HepG2 (cell line): ENCODE results near the gene IRF4. TPM values are rescaled to one million over a fixed set of nuclear protein-coding genes. Genes with fewer than 3 reads are reported as not detected.

Source experiments
- ATAC-seq: fragments of 200-7000 bp; cut with Tn5 transposase; 3 replicates; pipeline ENCODE4 v1.9.1; 2020; ENCODE audit warnings: mild to moderate bottlenecking, moderate library complexity
- BruUV-seq: library from RNA; stranded (reverse); fragments of 400-500 nt; replicated peaks from 2 replicates; lab custom pipeline; 2021; lab: Mats Ljungman, UMichigan
- CTCF ChIA-PET: fragments of 300-600 bp; formaldehyde crosslinking; extraction: SDS; loops from one replicate; lab custom pipeline; 2021; ENCODE audit warnings: low total read pairs, inconsistent platforms, low intra/inter-chr PET ratio; lab: Yijun Ruan, JAX
- POLR2A ChIA-PET: fragments of 350-600 bp; sonication (Branson Sonifier 250); formaldehyde crosslinking; loops from one replicate; lab custom pipeline; 2020; ENCODE audit warnings: antibody characterized with exemption, inconsistent platforms; lab: Yijun Ruan, JAX
- DNase-seq: peaks from one replicate; pipeline ENCODE4 v3.0.0-alpha.2; 2015; ENCODE audit warnings: low spot score
- FAIRE-seq: peaks from 3 replicates; lab custom pipeline; 2011; peaks lifted over from hg19 to GRCh38; lab: Jason Lieb, UNC
- H2AFZ ChIP-seq: one replicate; pipeline ENCODE4 v1.6.1; 2011; ENCODE audit warnings: low read length, inconsistent platforms
- H3K27ac ChIP-seq: fragments of 300-600 bp; 3 replicates; pipeline ENCODE4 v1.8.0; 2011; ENCODE audit warnings: mixed run types, mild to moderate bottlenecking, mixed read lengths, low read length, inconsistent platforms; ENCODE audit not compliant: insufficient read depth; ENCODE audit errors: extremely low read length
- H3K27me3 ChIP-seq, 2 experiments: fragments of 200-600 bp in 1 of 2; 2 replicates in 1 of 2; 3 replicates in 1 of 2; pipeline versions ENCODE4 v1.6.0 to v1.8.0; 2011; ENCODE audit warnings: low read length in 2 of 2, mild to moderate bottlenecking in 2 of 2, moderate library complexity in 2 of 2, inconsistent platforms in 1 of 2; ENCODE audit not compliant: insufficient read depth in 2 of 2, control insufficient read depth in 1 of 2
- H3K36me3 ChIP-seq, 2 experiments: fragments of 200-600 bp in 1 of 2; replicated peaks in 1 of 2; 2 replicates in 1 of 2; 3 replicates in 1 of 2; pipeline versions ENCODE4 v1.5.1 to v1.8.0; 2011; ENCODE audit warnings: low read length in 2 of 2, inconsistent platforms in 1 of 2; ENCODE audit not compliant: insufficient read depth in 2 of 2, control insufficient read depth in 1 of 2
- H3K4me1 ChIP-seq: 2 replicates; pipeline ENCODE4 v1.5.1; 2012; ENCODE audit warnings: low read length, inconsistent platforms; ENCODE audit not compliant: insufficient read depth
- H3K4me2 ChIP-seq: 2 replicates; pipeline ENCODE4 v1.6.0; 2011; ENCODE audit warnings: low read depth, low read length, inconsistent platforms
- H3K4me3 ChIP-seq, 3 experiments: fragments of 200-600 bp in 1 of 3; sonication (generic), shearing (Covaris generic) in 1 of 3; replicated peaks in 1 of 3; 2 replicates each; pipeline ENCODE4 v1.5.1; 2011 to 2016; ENCODE audit warnings: low read length in 3 of 3, inconsistent platforms in 2 of 3, low read depth in 2 of 3, mild to moderate bottlenecking in 2 of 3, control low read depth in 1 of 3, mixed read lengths in 1 of 3; ENCODE audit not compliant: insufficient read depth in 1 of 3
- H3K79me2 ChIP-seq: one replicate; pipeline ENCODE4 v1.6.1; 2011; ENCODE audit warnings: low read length, inconsistent platforms; ENCODE audit not compliant: insufficient read depth
- H3K9ac ChIP-seq: 2 replicates; pipeline ENCODE4 v1.6.0; 2011; ENCODE audit warnings: mild to moderate bottlenecking, low read depth, low read length, inconsistent platforms; ENCODE audit not compliant: insufficient read depth
- H3K9me3 ChIP-seq: 2 replicates; pipeline ENCODE4 v1.5.1; 2012; ENCODE audit warnings: mild to moderate bottlenecking, low read length
- H4K20me1 ChIP-seq: 2 replicates; pipeline ENCODE4 v1.6.0; 2011; ENCODE audit warnings: inconsistent platforms, mild to moderate bottlenecking, low read length, moderate library complexity; ENCODE audit not compliant: insufficient read depth
- ARID4A ChIP-seq: sonication (generic); formaldehyde crosslinking; IDR thresholded peaks from 2 replicates; pipeline ENCODE4 v1.5.0; 2020; ENCODE audit warnings: mild to moderate bottlenecking, missing genetic modification reagents, borderline replicate concordance
- EED ChIP-seq: sonication (generic); formaldehyde crosslinking; IDR thresholded peaks from 2 replicates; pipeline ENCODE4 v1.5.0; 2020; ENCODE audit warnings: mild to moderate bottlenecking, missing genetic modification reagents
- FOXC1 ChIP-seq: sonication (generic); formaldehyde crosslinking; IDR thresholded peaks from 2 replicates; pipeline ENCODE4 v1.8.0; 2022; ENCODE audit warnings: mild to moderate bottlenecking, missing genetic modification reagents, borderline replicate concordance
- GLI4 ChIP-seq: sonication (generic); formaldehyde crosslinking; IDR thresholded peaks from 2 replicates; pipeline ENCODE4 v1.5.1; 2020; ENCODE audit warnings: missing genetic modification reagents, mild to moderate bottlenecking, moderate library complexity, borderline replicate concordance
- HMG20B ChIP-seq: conservative IDR thresholded peaks from 2 replicates; pipeline ENCODE4 v1.6.1; 2016; ENCODE audit warnings: missing genetic modification reagents, missing compliant biosample characterization
- THYN1 ChIP-seq: sonication (generic); formaldehyde crosslinking; IDR thresholded peaks from 2 replicates; pipeline ENCODE4 v1.8.1; 2023; ENCODE audit warnings: low read depth, mild to moderate bottlenecking, moderate library complexity, missing genetic modification reagents, borderline replicate concordance
- ZBTB46 ChIP-seq: sonication (generic); formaldehyde crosslinking; IDR thresholded peaks from 2 replicates; pipeline ENCODE4 v1.4.0; 2020; ENCODE audit warnings: mild to moderate bottlenecking, missing genetic modification reagents, borderline replicate concordance
- WGBS: methylation state at CpG from one replicate; pipeline ENCODE4 v1.1.6; 2017; ENCODE audit warnings: low lambda C conversion rate; 5-methylcytosine and 5-hydroxymethylcytosine counted together
- in situ Hi-C: cut with HindIII; loops from 2 replicates; pipeline ENCODE4 v1.10.0; 2017; ENCODE audit warnings: low pct_unique_long_range_greater_than_20kb; ENCODE audit not compliant: extremely low pct_ligation_motif_present
- intact Hi-C: fragments of 100-400 bp; cut with micrococcal nuclease; formaldehyde crosslinking; loops from one replicate; pipeline ENCODE4 v1.10.0; 2022; ENCODE audit not compliant: unreplicated experiment
- polyA plus RNA-seq, 8 experiments: library from polyadenylated mRNA; depleted of rRNA in 3 of 8; stranded (reverse) in 7 of 8; unstranded in 1 of 8; fragments of >200 nt; fragmentation: Illumina TruSeq in 4 of 8; extraction: Trizol in 4 of 8; gene quantifications; 2 replicates each; pipeline versions ENCODE4 v1.2.1 to v1.2.3, GENCODE V29; 2011 to 2016; ENCODE audit warnings: low read depth in 4 of 8, missing spikeins in 1 of 8, mixed read lengths in 1 of 8; ENCODE audit not compliant: insufficient read depth in 1 of 8
- total RNA-seq, 5 experiments: library from RNA; depleted of rRNA; stranded (reverse); fragments of >200 nt; fragmentation: Illumina TruSeq; extraction: Trizol; gene quantifications; 2 replicates each; pipeline ENCODE4 v1.2.3, GENCODE V29; 2016; ENCODE audit warnings: low read depth in 1 of 5

IRF4 gene
- total and polyA plus RNA-seq, 2 of the 13 experiments (the other 11 are each of a cell fraction or from before 2014, with no cell fraction given), result 0.07 to 0.09 TPM

DNA sequence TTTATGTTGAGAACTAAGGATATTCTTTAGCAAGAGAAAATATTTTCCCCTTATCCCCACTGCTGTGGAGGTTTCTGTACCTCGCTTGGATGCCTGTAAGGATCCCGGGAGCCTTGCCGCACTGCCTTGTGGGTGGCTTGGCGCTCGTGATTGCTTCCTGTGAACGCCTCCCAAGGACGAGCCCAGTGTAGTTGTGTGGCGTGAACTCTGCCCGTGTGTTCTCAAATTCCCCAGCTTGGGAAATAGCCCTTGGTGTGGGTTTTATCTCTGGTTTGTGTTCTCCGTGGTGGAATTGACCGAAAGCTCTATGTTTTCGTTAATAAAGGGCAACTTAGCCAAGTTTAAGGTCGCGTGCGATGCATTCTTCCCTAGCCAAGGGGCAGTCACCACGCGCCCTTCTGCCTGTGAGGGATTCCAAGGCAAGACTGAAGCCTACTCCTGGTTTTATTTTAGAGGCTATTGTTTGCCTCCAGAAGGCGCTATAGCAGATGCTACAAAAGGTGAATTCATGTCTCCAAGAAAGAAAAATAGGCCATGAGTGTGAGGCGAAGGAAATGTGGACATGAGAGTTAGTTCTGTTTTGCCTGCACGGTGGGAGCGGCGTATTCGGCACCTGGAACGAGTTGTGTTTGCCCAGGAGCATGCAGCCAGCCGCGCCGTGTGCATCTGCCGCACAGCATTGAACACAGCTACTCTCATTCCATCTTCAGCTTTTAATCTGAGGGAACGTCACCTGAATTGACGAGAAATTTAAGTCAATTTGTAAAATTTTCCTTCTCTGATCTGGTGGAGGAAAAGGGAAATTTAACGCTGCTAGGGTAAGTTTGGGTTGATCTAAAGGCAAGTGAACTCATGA lies 40.3 kb upstream of the IRF4 start:
- Histone ChIP-seq H4K20me1 (no peaks in the 10 kb centered on the region), H3K4me2 (no peak overlapping the region), H3K27me3 (peaks cover 0 to 4% of the 10 kb centered on the region in 2 experiments; a peak in 2 of 5 replicates), H3K36me3 (peaks cover 0 to 1% of the 10 kb centered on the region in 2 experiments; a peak in 2 of 5 replicates), H3K79me2 (no peaks in the 10 kb centered on the region), H2AFZ (no peak overlapping the region), H3K4me1 (no peaks in the 10 kb centered on the region), H3K9ac (no peak overlapping the region), H3K27ac (no peak overlapping the region), H3K4me3 (no peak overlapping the region), H3K9me3 (no peaks in the 10 kb centered on the region)
- intact Hi-C loops (no loop called here), in situ Hi-C loops (no loop called here)
- no TSS peak for BruUV-seq
- FAIRE-seq (no peak), DNase-seq (no peak), ATAC-seq (no peak)
- CTCF ChIA-PET, result no interaction called here
- POLR2A ChIA-PET, result no interaction called here
- WGBS, result 78% methylated on average over 31 of the region's 31 CpGs
- TF ChIP-seq ZBTB46 (CRISPR knock-in tag) (peak; percentile 39; the same call in 1 of the 2 replicates), FOXC1 (CRISPR knock-in tag) (0 out of 2 replicates have a peak, but pooled peaks have one; percentile 31), EED (0 out of 2 replicates have a peak, but pooled peaks have one; percentile 24), GLI4 (CRISPR knock-in tag) (no peak), HMG20B (no peak), ARID4A (peak; percentile 29; the same call in 1 of the 2 replicates), THYN1 (CRISPR knock-in tag) (no peak)
